IMR-90 (cell line): Measurements from ENCODE around the gene RPA3. TPM values are rescaled to one million over a fixed set of nuclear protein-coding genes. Genes with fewer than 3 reads are reported as not detected.

Experiments
- ATAC-seq: fragments of 200-7000 bp; cut with Tn5 transposase; 2 replicates; pipeline ENCODE4 v1.9.1; 2020; ENCODE audit warnings: low read depth, mild to moderate bottlenecking, moderate library complexity
- BruUV-seq: library from RNA; stranded (reverse); fragments of 400-500 nt; replicated peaks from 2 replicates; lab custom pipeline; 2021; lab: Mats Ljungman, UMichigan
- CTCF ChIA-PET: fragments of 300-600 bp; formaldehyde crosslinking; extraction: SDS; loops from one replicate; lab custom pipeline; 2021; ENCODE audit warnings: antibody characterized with exemption; lab: Yijun Ruan, JAX
- POLR2A ChIA-PET: fragments of 300-600 bp; sonication (Branson Sonifier 250); formaldehyde crosslinking; loops from one replicate; lab custom pipeline; 2022; ENCODE audit warnings: antibody characterized with exemption; ENCODE audit not compliant: unreplicated experiment; lab: Charles Lee
- DNase-seq: peaks from one replicate; pipeline ENCODE4 v3.0.0; 2013
- H2AFZ ChIP-seq: replicated peaks from 2 replicates; pipeline ENCODE3; 2013; ENCODE audit warnings: low read length, mild to moderate bottlenecking; ENCODE audit not compliant: poor library complexity
- H2AK5ac ChIP-seq: 2 replicates; pipeline ENCODE4 v1.6.1; 2013; ENCODE audit warnings: low read depth, low read length, inconsistent platforms
- H2AK9ac ChIP-seq: replicated peaks from 2 replicates; pipeline ENCODE3; 2013; ENCODE audit warnings: mild to moderate bottlenecking, low read depth, low read length, moderate library complexity; ENCODE audit not compliant: poor library complexity
- H2BK120ac ChIP-seq: 2 replicates; pipeline ENCODE4 v1.6.1; 2013; ENCODE audit warnings: low read depth, low read length, inconsistent platforms
- H2BK15ac ChIP-seq: 3 replicates; pipeline ENCODE4 v1.6.1; 2013; ENCODE audit warnings: low read depth, low read length, inconsistent platforms
- H2BK20ac ChIP-seq: 2 replicates; pipeline ENCODE4 v1.6.1; 2013; ENCODE audit warnings: low read depth, mild to moderate bottlenecking, inconsistent platforms, low read length, moderate library complexity
- H2BK5ac ChIP-seq: 2 replicates; pipeline ENCODE4 v1.6.1; 2013; ENCODE audit warnings: mild to moderate bottlenecking, low read depth, low read length, inconsistent platforms; ENCODE audit not compliant: poor library complexity, severe bottlenecking
- H3K14ac ChIP-seq: replicated peaks from 2 replicates; pipeline ENCODE4 v1.6.1; 2013; ENCODE audit warnings: low read depth, low read length, inconsistent platforms
- H3K18ac ChIP-seq: 2 replicates; pipeline ENCODE4 v1.6.1; 2013; ENCODE audit warnings: low read depth, low read length, control low read depth
- H3K23ac ChIP-seq: 2 replicates; pipeline ENCODE4 v1.6.1; 2013; ENCODE audit warnings: low read depth, low read length, inconsistent platforms
- H3K27ac ChIP-seq: 2 replicates; pipeline ENCODE4 v1.5.1; 2013; ENCODE audit warnings: mild to moderate bottlenecking, control low read depth, low read length; ENCODE audit not compliant: insufficient read depth
- H3K27me3 ChIP-seq: 2 replicates; pipeline ENCODE4 v1.6.1; 2013; ENCODE audit warnings: low read length; ENCODE audit not compliant: control insufficient read depth, insufficient read depth
- H3K36me3 ChIP-seq: 2 replicates; pipeline ENCODE4 v1.6.1; 2013; ENCODE audit warnings: low read length, mixed read lengths; ENCODE audit not compliant: control insufficient read depth, insufficient read depth
- H3K4ac ChIP-seq: 2 replicates; pipeline ENCODE4 v1.6.1; 2013; ENCODE audit warnings: low read depth, low read length, inconsistent platforms
- H3K4me1 ChIP-seq: 2 replicates; pipeline ENCODE4 v1.6.1; 2013; ENCODE audit warnings: low read length, mixed read lengths; ENCODE audit not compliant: control insufficient read depth, insufficient read depth
- H3K4me2 ChIP-seq: 2 replicates; pipeline ENCODE4 v1.6.1; 2013; ENCODE audit warnings: low read depth, mild to moderate bottlenecking, control low read depth, low read length, moderate library complexity
- H3K4me3 ChIP-seq: 2 replicates; pipeline ENCODE4 v1.5.1; 2013; ENCODE audit warnings: low read depth, mild to moderate bottlenecking, control low read depth, low read length, moderate library complexity; ENCODE audit not compliant: insufficient read depth
- H3K56ac ChIP-seq: 2 replicates; pipeline ENCODE4 v1.6.1; 2013; ENCODE audit warnings: low read length, inconsistent platforms; ENCODE audit not compliant: insufficient read depth; ENCODE audit errors: extremely low read depth
- H3K79me1 ChIP-seq, 2 experiments: 2 replicates each; pipeline ENCODE4 v1.6.1; 2013; ENCODE audit warnings: low read length in 2 of 2, inconsistent platforms in 1 of 2, low read depth in 1 of 2
- H3K9ac ChIP-seq: 2 replicates; pipeline ENCODE4 v1.6.1; 2013; ENCODE audit warnings: low read depth, low read length, control low read depth
- H3K9me1 ChIP-seq: 2 replicates; pipeline ENCODE4 v1.6.1; 2013; ENCODE audit warnings: low read length, inconsistent platforms; ENCODE audit not compliant: insufficient read depth
- H3K9me3 ChIP-seq: 2 replicates; pipeline ENCODE4 v1.6.1; 2013; ENCODE audit warnings: low read length; ENCODE audit not compliant: control insufficient read depth, insufficient read depth
- H4K20me1 ChIP-seq: 2 replicates; pipeline ENCODE4 v1.6.1; 2013; ENCODE audit warnings: low read length, inconsistent platforms; ENCODE audit not compliant: insufficient read depth
- H4K5ac ChIP-seq: 2 replicates; pipeline ENCODE4 v1.6.1; 2013; ENCODE audit warnings: mild to moderate bottlenecking, low read depth, low read length, control low read depth
- H4K8ac ChIP-seq, 2 experiments: 2 replicates each; pipeline ENCODE4 v1.6.1; 2013; ENCODE audit warnings: low read depth in 2 of 2, low read length in 2 of 2, control low read depth in 1 of 2, inconsistent platforms in 1 of 2
- H4K91ac ChIP-seq: 2 replicates; pipeline ENCODE4 v1.6.1; 2013; ENCODE audit warnings: low read depth, low read length, inconsistent platforms; ENCODE audit not compliant: insufficient read depth
- BHLHE40 ChIP-seq: fragments of 150-350 bp; IDR thresholded peaks from 2 replicates; pipeline ENCODE4 v1.6.1; 2016; ENCODE audit warnings: mild to moderate bottlenecking, low read depth, low read length
- CEBPB ChIP-seq: IDR thresholded peaks from 2 replicates; pipeline ENCODE4 v1.6.1; 2012; ENCODE audit warnings: low read depth, low read length, improper control_type of control experiment
- CHD1 ChIP-seq: IDR thresholded peaks from 2 replicates; pipeline ENCODE4 v1.6.1; 2012; ENCODE audit warnings: low read depth, low read length, improper control_type of control experiment
- ELK1 ChIP-seq: fragments of 150-350 bp; IDR thresholded peaks from 2 replicates; pipeline ENCODE4 v1.6.1; 2016; ENCODE audit warnings: low read depth, mild to moderate bottlenecking, low read length, moderate library complexity, borderline replicate concordance
- FOS ChIP-seq: fragments of 150-350 bp; IDR thresholded peaks from 2 replicates; pipeline ENCODE4 v1.6.1; 2016; ENCODE audit warnings: low read depth, low read length
- MAFK ChIP-seq: IDR thresholded peaks from 2 replicates; pipeline ENCODE4 v1.6.1; 2012; ENCODE audit warnings: low read depth, low read length, improper control_type of control experiment
- MAZ ChIP-seq: IDR thresholded peaks from 2 replicates; pipeline ENCODE4 v1.6.1; 2012; ENCODE audit warnings: low read depth, mild to moderate bottlenecking, low read length, improper control_type of control experiment, moderate library complexity, borderline replicate concordance
- MXI1 ChIP-seq: IDR thresholded peaks from 2 replicates; pipeline ENCODE4 v1.6.1; 2012; ENCODE audit warnings: low read depth, mild to moderate bottlenecking, low read length, moderate library complexity, borderline replicate concordance
- NFE2L2 ChIP-seq: fragments of 150-350 bp; IDR thresholded peaks from 2 replicates; pipeline ENCODE4 v1.6.1; 2016; ENCODE audit warnings: low read depth, mild to moderate bottlenecking, low read length
- POLR2A ChIP-seq: IDR thresholded peaks from 2 replicates; pipeline ENCODE4 v1.6.1; 2012; ENCODE audit warnings: mild to moderate bottlenecking, low read depth, low read length
- RAD21 ChIP-seq: IDR thresholded peaks from 2 replicates; pipeline ENCODE4 v1.6.1; 2012; ENCODE audit warnings: low read length, improper control_type of control experiment
- RCOR1 ChIP-seq: IDR thresholded peaks from 2 replicates; pipeline ENCODE4 v1.6.1; 2012; ENCODE audit warnings: mild to moderate bottlenecking, low read length, improper control_type of control experiment; ENCODE audit not compliant: insufficient replicate concordance
- RFX5 ChIP-seq: IDR thresholded peaks from 2 replicates; pipeline ENCODE4 v1.8.0; 2012; ENCODE audit warnings: low read depth, mild to moderate bottlenecking, low read length, moderate library complexity
- SMC3 ChIP-seq: fragments of 150-350 bp; IDR thresholded peaks from 2 replicates; pipeline ENCODE4 v1.6.1; 2016; ENCODE audit warnings: low read depth, mild to moderate bottlenecking, antibody characterized with exemption, low read length, moderate library complexity
- USF2 ChIP-seq: fragments of 150-350 bp; IDR thresholded peaks from 2 replicates; pipeline ENCODE4 v1.6.1; 2017; ENCODE audit warnings: mild to moderate bottlenecking, antibody characterized with exemption, low read length, low read depth
- WGBS, 2 experiments: methylation state at CpG; one replicate each; pipeline versions ENCODE4 v1.1.5 to v1.1.7; 2013; ENCODE audit warnings: missing lambda C conversion rate in 2 of 2; ENCODE audit not compliant: insufficient read length in 1 of 2; ENCODE audit errors: extremely low coverage in 2 of 2; 5-methylcytosine and 5-hydroxymethylcytosine counted together
- dilution Hi-C: fragments of 300-500 bp; cut with HindIII; formaldehyde crosslinking; loops from one replicate; pipeline ENCODE4 v1.14.3; 2018; ENCODE audit warnings: low sequenced_read_pairs; ENCODE audit not compliant: unreplicated experiment
- in situ Hi-C: fragments of 300-500 bp; cut with MboI; formaldehyde crosslinking; loops from 3 replicates; pipeline ENCODE4 v1.14.3; 2019; ENCODE audit warnings: low sequenced_read_pairs, inconsistent platforms, mixed read lengths
- intact Hi-C: fragments of 100-400 bp; cut with micrococcal nuclease; formaldehyde crosslinking; loops from 2 replicates; pipeline ENCODE4 v1.10.0; 2022
- polyA plus RNA-seq, 3 experiments: library from polyadenylated mRNA; depleted of rRNA; stranded (reverse); fragments of >200 nt; gene quantifications; 2 replicates each; pipeline ENCODE4 v1.2.3, GENCODE V29; 2012; ENCODE audit warnings: low replicate concordance in 1 of 3
- total RNA-seq: library from RNA; depleted of rRNA; stranded (reverse); fragments of >200 nt; gene quantifications from 2 replicates; pipeline ENCODE4 v1.2.3, GENCODE V29; 2012
- TF ChIP-seq, protein P1 (sequence below): conservative IDR thresholded peaks from 2 replicates; pipeline ENCODE4 v1.5.1; 2012; ENCODE audit warnings: mild to moderate bottlenecking, low read depth, low read length, improper control_type of control experiment

RPA3 gene
- total and polyA plus RNA-seq, 2 of the 4 experiments (the other 2 are of a cell fraction): 12.7 to 21.1 TPM

DNA sequence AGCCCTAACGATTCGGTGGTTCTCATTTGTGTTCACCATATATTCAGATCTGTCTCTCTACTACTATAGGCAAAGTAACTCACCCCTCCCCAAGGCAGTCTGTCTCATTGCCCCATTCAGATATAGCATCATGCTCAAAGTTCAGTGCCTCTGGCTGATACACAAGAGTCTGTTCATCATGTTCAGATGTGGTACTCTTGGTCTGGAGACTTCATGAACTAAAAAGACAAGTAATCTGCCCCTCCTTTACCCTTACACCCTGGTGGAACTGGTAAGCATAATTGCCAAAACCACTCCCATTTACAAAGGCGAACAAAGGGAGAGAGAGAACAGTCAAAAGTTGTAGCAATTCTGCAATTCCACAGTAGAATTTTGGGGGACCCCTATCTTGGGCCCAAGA is 47.9 kb downstream of the RPA3 start:
- CTCF ChIA-PET: interaction anchor here (0.5 to 1.8 kb wide), 2 partner anchors 11 to 39 kb away, joined by 3 to 5 read pairs; no protein-coding TSS in a partner anchor
- no peak overlapping the region for H2AFZ ChIP-seq
- BruUV-seq: no TSS peak
- H3K18ac ChIP-seq: no peak overlapping the region
- H3K14ac ChIP-seq: no peak overlapping the region
- H2AK5ac ChIP-seq: no peak overlapping the region
- no peaks in the 10 kb centered on the region for H3K27me3 ChIP-seq
- no peak overlapping the region for H3K27ac ChIP-seq
- dilution Hi-C loops: no loop called here
- H3K4me1 ChIP-seq: no peaks in the 10 kb centered on the region
- ATAC-seq (no peak), DNase-seq (no peak)
- no peak overlapping the region for H4K91ac ChIP-seq
- no peaks in the 10 kb centered on the region for H3K9me1 ChIP-seq
- no peaks in the 10 kb centered on the region for H3K36me3 ChIP-seq
- no peaks in the 10 kb centered on the region for H3K9me3 ChIP-seq
- H3K4me2 ChIP-seq: no peak overlapping the region
- H4K20me1 ChIP-seq: no peaks in the 10 kb centered on the region
- H2AK9ac ChIP-seq: no peak overlapping the region
- H2BK15ac ChIP-seq: no peak overlapping the region
- no peak overlapping the region for H4K8ac ChIP-seq
- H3K9ac ChIP-seq: no peak overlapping the region
- no peak overlapping the region for H3K23ac ChIP-seq
- no peak overlapping the region for H2BK20ac ChIP-seq
- no peak overlapping the region for H3K4ac ChIP-seq
- no peak overlapping the region for H2BK120ac ChIP-seq
- in situ Hi-C loops: loop anchor here (25.0 kb wide), 1 partner anchor 542 kb away; no protein-coding TSS in a partner anchor
- TF ChIP-seq ELK1 (no peak), USF2 (no peak), SMC3 (no peak), MAFK (no peak), RAD21 (no peak), CHD1 (no peak), FOS (no peak), RFX5 (no peak), MXI1 (no peak), NFE2L2 (no peak), RCOR1 (no peak), MAZ (no peak), CEBPB (no peak), BHLHE40 (no peak), POLR2A (no peak)
- TF ChIP-seq, protein P1, sequence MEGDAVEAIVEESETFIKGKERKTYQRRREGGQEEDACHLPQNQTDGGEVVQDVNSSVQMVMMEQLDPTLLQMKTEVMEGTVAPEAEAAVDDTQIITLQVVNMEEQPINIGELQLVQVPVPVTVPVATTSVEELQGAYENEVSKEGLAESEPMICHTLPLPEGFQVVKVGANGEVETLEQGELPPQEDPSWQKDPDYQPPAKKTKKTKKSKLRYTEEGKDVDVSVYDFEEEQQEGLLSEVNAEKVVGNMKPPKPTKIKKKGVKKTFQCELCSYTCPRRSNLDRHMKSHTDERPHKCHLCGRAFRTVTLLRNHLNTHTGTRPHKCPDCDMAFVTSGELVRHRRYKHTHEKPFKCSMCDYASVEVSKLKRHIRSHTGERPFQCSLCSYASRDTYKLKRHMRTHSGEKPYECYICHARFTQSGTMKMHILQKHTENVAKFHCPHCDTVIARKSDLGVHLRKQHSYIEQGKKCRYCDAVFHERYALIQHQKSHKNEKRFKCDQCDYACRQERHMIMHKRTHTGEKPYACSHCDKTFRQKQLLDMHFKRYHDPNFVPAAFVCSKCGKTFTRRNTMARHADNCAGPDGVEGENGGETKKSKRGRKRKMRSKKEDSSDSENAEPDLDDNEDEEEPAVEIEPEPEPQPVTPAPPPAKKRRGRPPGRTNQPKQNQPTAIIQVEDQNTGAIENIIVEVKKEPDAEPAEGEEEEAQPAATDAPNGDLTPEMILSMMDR: no peak
- WGBS, 2 experiments: no CpG with 5 or more reads among the region's 3 CpGs
- no peak overlapping the region for H2BK5ac ChIP-seq
- POLR2A ChIA-PET: no interaction called here
- no peak overlapping the region for H3K4me3 ChIP-seq
- H4K5ac ChIP-seq: no peak overlapping the region
- no peak overlapping the region for H3K56ac ChIP-seq
- intact Hi-C loops: no loop called here
- peaks cover 0 to 5% of the 10 kb centered on the region in 2 experiments; a peak in 2 of 4 replicates for H3K79me1 ChIP-seq
